HAP-1 (cell line): ENCODE data around the gene POLH.
"Not testable (repeated sequence)": the region's sequence is repeated elsewhere in the genome, so short reads cannot be mapped to it uniquely, and the experiment has no call there.

Experiments
- DNase-seq, 2 experiments: peaks; one replicate each; pipeline ENCODE4 v3.0.0-alpha.2; 2016 to 2020; ENCODE audit warnings: low spot score in 2 of 2
- H3K27me3 ChIP-seq: fragments of 250-450 bp; sonication (Bioruptor Pico); 2 replicates; pipeline ENCODE4 v1.5.1; 2020; ENCODE audit warnings: low read depth, mild to moderate bottlenecking, moderate library complexity
- H3K36me3 ChIP-seq: fragments of 250-450 bp; sonication (Bioruptor Pico); replicated peaks from 2 replicates; pipeline ENCODE4 v1.5.1; 2020; ENCODE audit warnings: mild to moderate bottlenecking
- H3K4me1 ChIP-seq: fragments of 250-450 bp; sonication (Bioruptor Pico); 2 replicates; pipeline ENCODE4 v1.5.1; 2020; ENCODE audit warnings: mild to moderate bottlenecking
- H3K4me3 ChIP-seq: fragments of 250-450 bp; sonication (Bioruptor Pico); 2 replicates; pipeline ENCODE4 v1.5.1; 2020; ENCODE audit warnings: mild to moderate bottlenecking, moderate library complexity
- H3K9me3 ChIP-seq: fragments of 250-450 bp; sonication (Bioruptor Pico); 2 replicates; pipeline ENCODE4 v1.5.1; 2020; ENCODE audit warnings: mild to moderate bottlenecking, moderate library complexity
- in situ Hi-C: fragments of 300-500 bp; cut with MboI; formaldehyde crosslinking; loops from 3 replicates; pipeline ENCODE4 v1.14.3; 2020; ENCODE audit warnings: low sequenced_read_pairs, inconsistent platforms, mixed read lengths

Gene POLH

DNA sequence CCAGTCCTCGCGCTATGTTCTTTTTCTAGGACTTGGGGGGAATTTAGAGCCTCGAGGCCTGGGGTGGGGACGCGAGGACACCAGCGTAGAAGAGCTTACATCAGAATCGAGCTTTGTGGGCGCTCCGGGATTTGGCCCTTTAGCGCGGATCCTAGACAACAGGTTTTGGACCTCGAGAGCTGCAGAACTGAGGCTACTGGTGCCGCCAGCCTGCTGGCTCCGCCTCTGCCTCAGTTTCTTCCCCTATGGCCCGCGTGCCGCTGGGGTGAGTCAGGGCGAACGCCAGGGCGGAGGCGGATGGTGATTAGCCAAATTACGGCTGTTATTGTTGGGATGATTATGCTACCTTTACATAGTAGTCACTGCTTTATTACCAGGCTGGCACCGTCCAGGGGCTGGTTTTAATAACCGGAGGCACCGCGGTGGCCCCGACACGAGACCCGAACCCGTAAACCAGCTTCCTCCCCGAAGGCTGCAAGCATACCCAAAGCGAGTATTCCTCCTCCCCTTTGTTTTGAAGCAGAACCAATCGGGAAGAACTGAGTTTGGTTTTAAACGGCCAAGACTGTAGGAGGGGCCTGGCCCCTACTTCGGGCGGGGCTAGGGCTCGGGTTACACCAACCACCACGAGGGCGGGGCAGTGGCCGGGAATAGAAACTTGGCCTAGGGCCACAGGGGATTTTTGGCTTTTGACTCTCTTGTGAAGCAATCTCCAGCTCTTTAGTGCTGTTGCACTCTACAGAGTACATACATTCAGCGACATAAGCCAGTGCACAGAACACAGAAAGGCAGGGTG, 53.7 kb downstream of the POLH start:
- H3K27me3 ChIP-seq = no peaks in the 10 kb centered on the region
- in situ Hi-C loops = no loop called here
- peak overlapping the region; percentile 72 for H3K4me3 ChIP-seq
- H3K4me1 ChIP-seq = peaks cover 18% of the 10 kb centered on the region
- peak; percentile 98 to 99 for DNase-seq
- peaks cover 25% of the 10 kb centered on the region for H3K36me3 ChIP-seq
- no peaks in the 10 kb centered on the region for H3K9me3 ChIP-seq

DNA sequence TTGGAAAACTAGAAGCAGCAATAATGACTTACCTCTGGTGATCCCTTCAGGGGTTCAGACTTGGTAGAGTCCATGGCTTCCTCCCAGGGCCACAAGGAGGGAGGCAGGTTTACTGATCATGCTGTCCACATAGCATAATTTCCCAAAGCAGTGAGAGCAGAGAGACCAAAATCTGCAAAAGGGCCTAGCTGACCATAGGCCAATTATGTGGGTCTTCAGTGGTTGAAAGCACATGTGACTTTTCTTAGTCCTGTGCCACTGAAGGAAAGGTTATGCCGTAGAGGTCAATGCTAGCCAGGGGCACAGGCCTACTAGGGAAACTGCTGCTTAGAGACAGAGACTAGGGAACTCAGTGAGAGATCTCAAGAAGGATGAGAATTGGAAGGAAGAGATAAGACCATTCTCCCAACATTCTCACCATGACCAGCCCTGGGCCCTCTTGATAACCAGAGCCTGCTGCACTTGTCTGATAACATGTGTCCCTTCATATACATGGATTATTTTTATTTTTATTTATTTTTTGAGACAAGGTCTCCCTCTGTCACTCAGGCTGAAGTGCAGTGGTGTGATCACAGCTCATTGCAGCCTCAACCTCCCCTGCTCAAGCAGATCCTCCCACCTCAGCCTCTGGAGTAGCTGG, 55.1 kb downstream of the POLH start:
- Histone ChIP-seq H3K36me3 (peaks cover 11% of the 10 kb centered on the region), H3K9me3 (no peaks in the 10 kb centered on the region), H3K4me1 (peaks cover 18% of the 10 kb centered on the region), H3K4me3 (no peak overlapping the region), H3K27me3 (no peaks in the 10 kb centered on the region)
- in situ Hi-C loops = no loop called here
- no peak for DNase-seq

DNA sequence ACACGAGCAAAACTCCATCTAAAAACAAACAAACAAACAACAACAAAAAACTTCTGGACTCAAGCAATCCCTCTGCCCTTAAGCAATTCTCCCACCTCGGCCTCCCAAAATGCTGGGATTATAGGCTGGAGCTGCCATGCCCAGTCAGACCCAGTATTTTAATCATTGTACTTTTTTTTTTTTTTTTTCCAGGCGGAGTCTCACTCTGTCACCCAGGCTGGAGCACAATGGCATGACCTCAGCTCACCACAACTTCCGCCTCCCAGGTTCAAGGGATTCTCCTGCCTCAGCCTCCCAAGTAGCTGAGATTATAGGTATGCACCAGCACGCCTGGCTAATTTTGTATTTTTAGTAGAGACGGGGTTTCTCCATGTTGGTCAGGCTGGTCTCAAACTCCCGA, 57.0 kb downstream of the POLH start:
- in situ Hi-C loops, H3K9me3 ChIP-seq: not testable (repeated sequence)
- peaks cover 17% of the 10 kb centered on the region for H3K4me1 ChIP-seq

DNA sequence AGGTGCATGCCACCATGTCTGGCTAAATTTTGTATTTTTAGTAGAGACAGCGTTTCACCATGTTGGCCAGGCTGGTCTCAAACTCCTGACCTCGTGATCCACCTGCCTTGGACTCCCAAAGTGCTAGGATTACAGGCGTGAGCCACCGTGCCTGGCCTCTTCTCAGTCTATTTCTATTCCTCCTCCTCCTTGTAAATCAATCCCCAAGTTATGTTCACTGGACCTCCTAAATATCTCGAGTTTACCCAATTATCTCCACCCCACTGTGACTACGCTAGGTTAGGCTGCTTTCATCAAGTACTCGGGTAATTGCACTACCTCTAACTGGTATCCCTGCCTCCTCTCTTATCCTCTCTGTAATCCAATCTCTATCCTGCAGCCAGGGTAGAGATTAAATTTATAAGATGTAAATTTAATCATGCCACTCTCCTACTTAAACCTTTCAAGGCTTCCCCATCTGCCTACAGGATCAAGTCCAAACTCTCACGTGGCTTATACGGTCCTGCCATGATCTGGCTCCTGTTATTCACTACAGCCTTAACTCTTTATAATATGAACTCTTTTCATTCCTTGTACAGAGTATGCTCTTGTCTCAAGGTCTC, 58.8 kb downstream of the POLH start:
- H3K4me3 ChIP-seq = no peak overlapping the region
- in situ Hi-C loops = no loop called here
- no peak for DNase-seq
- no peaks in the 10 kb centered on the region for H3K27me3 ChIP-seq
- H3K36me3 ChIP-seq = peaks cover 35% of the 10 kb centered on the region
- H3K4me1 ChIP-seq = peaks cover 11% of the 10 kb centered on the region
- no peaks in the 10 kb centered on the region for H3K9me3 ChIP-seq

More for the DNA sequence above, 57.0 kb downstream of the POLH start:
- H3K4me3 ChIP-seq, H3K27me3 ChIP-seq, DNase-seq: not testable (repeated sequence)
- H3K36me3 ChIP-seq = peaks cover 17% of the 10 kb centered on the region

DNA sequence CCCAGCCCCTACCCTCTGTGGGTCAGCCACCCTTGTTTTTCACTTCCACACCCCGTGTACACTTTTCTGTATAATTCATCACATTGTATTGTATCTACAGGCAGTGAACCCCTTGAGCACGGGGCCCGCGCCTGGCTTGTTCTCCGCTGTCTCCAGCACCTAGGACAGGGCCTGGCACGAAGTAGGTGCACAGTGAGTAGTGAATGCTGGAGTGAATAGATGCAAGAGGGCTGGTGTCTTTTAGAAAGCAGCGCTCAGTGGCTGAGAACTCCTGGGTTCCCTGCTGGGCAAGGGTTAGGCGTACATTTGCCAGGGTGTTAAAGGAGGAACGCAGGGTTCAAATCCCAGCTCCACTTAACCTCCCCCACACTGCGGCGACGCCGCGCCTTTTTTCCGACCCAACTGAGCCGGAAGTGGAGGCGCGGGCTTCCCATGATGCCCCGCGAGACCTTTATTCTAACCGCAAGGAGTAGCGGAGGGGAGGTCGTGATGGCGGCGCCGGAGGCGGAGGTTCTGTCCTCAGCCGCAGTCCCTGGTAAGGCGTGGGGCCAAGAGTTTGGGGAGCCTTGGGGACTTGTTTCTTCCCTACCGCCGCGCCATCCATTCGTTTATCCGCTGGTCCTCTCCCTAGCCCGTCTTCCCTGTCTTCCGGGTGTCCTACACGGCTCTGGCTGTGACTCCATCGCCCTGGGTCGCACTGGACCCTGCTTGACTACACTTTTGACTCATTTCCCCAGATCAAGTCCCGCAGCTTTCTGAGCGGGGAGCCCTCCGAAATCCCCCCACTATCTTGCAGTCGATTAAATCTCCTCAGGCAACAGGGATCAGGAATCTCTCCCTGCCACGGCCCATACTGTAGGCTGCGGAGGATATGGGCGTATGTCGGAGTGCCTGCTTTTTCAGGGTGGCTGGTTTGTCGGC, 59.7 kb downstream of the POLH start, which contains the start of gene MAD2L1BP:
Gene MAD2L1BP, plus strand, starts transcription at position 454 of the 921 bp plus-strand sequence. Its CDS starts 36 bp downstream, at position 490.
- Histone ChIP-seq H3K4me3 (peak within 1 kb of the TSS; percentile 82), H3K36me3 (peaks cover 44% of the 10 kb centered on the region), H3K27me3 (no peaks in the 10 kb centered on the region), H3K9me3 (no peaks in the 10 kb centered on the region), H3K4me1 (peaks cover 6% of the 10 kb centered on the region)
- in situ Hi-C loops = no loop called here
- DNase-seq = peak; percentile 82 to 92

DNA sequence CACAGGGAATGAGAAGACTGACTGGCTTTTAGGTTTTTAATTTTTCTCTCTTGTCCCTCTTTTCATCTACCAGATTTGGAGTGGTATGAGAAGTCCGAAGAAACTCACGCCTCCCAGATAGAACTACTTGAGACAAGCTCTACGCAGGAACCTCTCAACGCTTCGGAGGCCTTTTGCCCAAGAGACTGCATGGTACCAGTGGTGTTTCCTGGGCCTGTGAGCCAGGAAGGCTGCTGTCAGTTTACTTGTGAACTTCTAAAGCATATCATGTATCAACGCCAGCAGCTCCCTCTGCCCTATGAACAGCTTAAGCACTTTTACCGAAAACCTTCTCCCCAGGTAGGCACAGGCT, 60.3 kb downstream of the POLH start:
- DNase-seq = no peak
- in situ Hi-C loops = no loop called here
- Histone ChIP-seq H3K4me3 (peak overlapping the region; percentile 82), H3K27me3 (no peaks in the 10 kb centered on the region), H3K9me3 (no peaks in the 10 kb centered on the region), H3K36me3 (peaks cover 50% of the 10 kb centered on the region), H3K4me1 (peaks cover 6% of the 10 kb centered on the region)

- no peaks in the 10 kb centered on the region for H3K9me3 ChIP-seq
- peaks cover 56% of the 10 kb centered on the region for H3K36me3 ChIP-seq
- DNase-seq = no peak
- peaks cover 6% of the 10 kb centered on the region for H3K4me1 ChIP-seq
- in situ Hi-C loops = no loop called here
- H3K27me3 ChIP-seq = no peaks in the 10 kb centered on the region
- H3K4me3 ChIP-seq = no peak overlapping the region
Measured at GRCh38 chr6:43639984-43640800, 64.2 kb downstream of the POLH start.

- Histone ChIP-seq H3K4me1 (no peaks in the 10 kb centered on the region), H3K9me3 (no peaks in the 10 kb centered on the region), H3K4me3 (no peak within 1 kb of the TSS), H3K27me3 (no peaks in the 10 kb centered on the region), H3K36me3 (peaks cover 18% of the 10 kb centered on the region)
- no peak for DNase-seq
- in situ Hi-C loops = no loop called here
Measured at GRCh38 chr6:43644940-43645612, 69.1 kb downstream of the POLH start, which contains the start of gene RSPH9. Gene RSPH9 (plus strand): TSS chr6:43645036. CDS start chr6:43645099, 63 bp downstream.

DNA sequence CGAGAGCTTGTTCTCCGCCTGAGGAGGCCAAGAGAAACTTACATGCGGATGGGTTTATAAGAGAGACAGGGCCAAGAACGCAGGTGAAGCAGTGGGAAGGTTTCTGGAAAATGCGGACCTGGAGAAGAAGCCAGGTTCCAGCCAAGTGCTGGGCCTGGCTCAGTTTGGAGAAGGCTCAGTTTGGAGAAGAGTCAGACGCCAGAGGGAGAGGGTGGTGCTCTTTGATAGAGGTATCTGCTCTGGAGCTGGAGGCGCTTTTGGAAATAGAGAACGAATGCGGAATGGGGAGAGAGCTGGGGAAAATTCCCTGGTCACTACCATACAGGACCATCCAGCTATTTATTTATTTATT, 69.6 kb downstream of the POLH start:
- no peak overlapping the region for H3K4me3 ChIP-seq
- in situ Hi-C loops = no loop called here
- H3K27me3 ChIP-seq = no peaks in the 10 kb centered on the region

GRCh38 chr6:43647613-43648012, 71.6 kb downstream of the POLH start:
- Histone ChIP-seq H3K27me3 (no peaks in the 10 kb centered on the region), H3K4me1 (no peaks in the 10 kb centered on the region), H3K9me3 (no peaks in the 10 kb centered on the region), H3K36me3 (no peaks in the 10 kb centered on the region; the same call in 1 of the 2 replicates), H3K4me3 (no peak overlapping the region)
- no peak for DNase-seq
- in situ Hi-C loops = no loop called here

More for the DNA sequence above, 69.6 kb downstream of the POLH start:
- no peak for DNase-seq
- Histone ChIP-seq H3K9me3 (no peaks in the 10 kb centered on the region), H3K36me3 (peaks cover 13% of the 10 kb centered on the region), H3K4me1 (no peaks in the 10 kb centered on the region)

DNA sequence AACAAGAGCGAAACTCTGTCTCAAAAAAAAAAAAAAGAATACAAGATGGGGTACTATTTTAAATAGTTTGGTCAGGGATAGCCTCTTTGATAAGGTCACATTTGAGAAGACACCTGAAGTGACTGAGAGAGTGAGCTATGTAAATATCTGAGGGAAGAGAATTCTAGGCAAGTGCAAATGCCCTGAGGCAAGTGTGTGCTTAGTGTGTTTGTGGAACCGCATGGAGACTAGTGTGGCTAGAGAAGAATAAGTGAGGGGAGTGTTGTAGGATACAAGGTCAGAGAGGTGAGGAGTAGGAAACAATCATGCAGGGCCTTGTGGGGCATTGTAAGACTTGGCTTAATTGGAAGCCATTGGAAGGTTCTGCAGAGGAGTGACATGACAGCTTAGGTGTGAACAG, 72.3 kb downstream of the POLH start:
- Histone ChIP-seq H3K27me3 (no peaks in the 10 kb centered on the region), H3K36me3 (no peaks in the 10 kb centered on the region; the same call in 1 of the 2 replicates), H3K4me3 (no peak overlapping the region), H3K4me1 (no peaks in the 10 kb centered on the region), H3K9me3 (no peaks in the 10 kb centered on the region)
- in situ Hi-C loops = no loop called here
- no peak for DNase-seq

- DNase-seq, H3K9me3 ChIP-seq, H3K4me3 ChIP-seq, H3K27me3 ChIP-seq, H3K36me3 ChIP-seq, H3K4me1 ChIP-seq: not testable (repeated sequence)
- in situ Hi-C loops = loop anchor here (25.0 kb wide), 1 partner anchor 434 kb away; no protein-coding TSS in a partner anchor
Measured at GRCh38 chr6:43652822-43653221, 76.8 kb downstream of the POLH start.
